Nephron progenitor cell (in vitro differentiated cells): ENCODE data around the gene C19orf81.
"Not testable (repeated sequence)": the region's sequence is repeated elsewhere in the genome, so short reads cannot be mapped to it uniquely, and the experiment has no call there.

ENCODE experiments used
- DNase-seq: peaks from one replicate; pipeline ENCODE4 v3.0.0; 2021
- H3K27ac Mint-ChIP-seq: 2 replicates; pipeline ENCODE4 v1.8.0; 2021; ENCODE audit warnings: mild to moderate bottlenecking, moderate library complexity, mixed read lengths
- H3K27me3 Mint-ChIP-seq: 2 replicates; pipeline ENCODE4 v1.8.0; 2021; ENCODE audit warnings: mild to moderate bottlenecking, low read depth, mixed read lengths; ENCODE audit not compliant: poor library complexity
- H3K36me3 Mint-ChIP-seq: 2 replicates; pipeline ENCODE4 v1.8.0; 2021; ENCODE audit warnings: low read depth, mixed read lengths
- H3K4me1 Mint-ChIP-seq: 2 replicates; pipeline ENCODE4 v1.8.0; 2021; ENCODE audit warnings: mixed read lengths
- H3K4me3 Mint-ChIP-seq: 2 replicates; pipeline ENCODE4 v1.8.0; 2021; ENCODE audit warnings: mild to moderate bottlenecking, moderate library complexity, mixed read lengths
- H3K9me3 Mint-ChIP-seq: 2 replicates; pipeline ENCODE4 v1.8.0; 2021; ENCODE audit warnings: mild to moderate bottlenecking, moderate library complexity, mixed read lengths
- CTCF ChIP-seq: fragments of 200-600 bp; sonication (generic); IDR thresholded peaks from 2 replicates; pipeline ENCODE4 v1.5.0; 2021; ENCODE audit warnings: antibody characterized with exemption

Gene C19orf81

GRCh38 chr19:50649433-50650391, at the start of gene C19orf81:
C19orf81 (plus strand) TSS chr19:50649445; CDS start chr19:50649445, 0 bp downstream.
- TF ChIP-seq CTCF: no peak
- H3K4me1 Mint-ChIP-seq: peaks cover 24% of the 10 kb centered on the region
- no peak within 1 kb of the TSS for H3K4me3 Mint-ChIP-seq
- peak; percentile 53 for DNase-seq
- peaks cover 35% of the 10 kb centered on the region for H3K27me3 Mint-ChIP-seq
- H3K9me3 Mint-ChIP-seq: peaks cover 4% of the 10 kb centered on the region
- no peaks in the 10 kb centered on the region for H3K36me3 Mint-ChIP-seq
- no peak within 1 kb of the TSS for H3K27ac Mint-ChIP-seq

- no peak for TF ChIP-seq CTCF
- Mint-ChIP-seq H3K27me3 (peaks cover 68% of the 10 kb centered on the region), H3K4me3 (no peak overlapping the region), H3K36me3 (no peaks in the 10 kb centered on the region), H3K9me3 (peaks cover 15% of the 10 kb centered on the region), H3K27ac (no peak overlapping the region), H3K4me1 (peaks cover 5% of the 10 kb centered on the region)
- DNase-seq: no peak
Measured at GRCh38 chr19:50601407-50602088, 47.7 kb upstream of the C19orf81 start.

- H3K4me1 Mint-ChIP-seq: peaks cover 5% of the 10 kb centered on the region
- H3K4me3 Mint-ChIP-seq: no peak overlapping the region
- H3K9me3 Mint-ChIP-seq: peaks cover 17% of the 10 kb centered on the region
- H3K27ac Mint-ChIP-seq: no peak overlapping the region
- H3K27me3 Mint-ChIP-seq: peaks cover 71% of the 10 kb centered on the region
- no peaks in the 10 kb centered on the region for H3K36me3 Mint-ChIP-seq
- no peak for TF ChIP-seq CTCF
- no peak for DNase-seq
Measured at GRCh38 chr19:50602089-50602422, 47.2 kb upstream of the C19orf81 start.

GRCh38 chr19:50602496-50602895, 46.7 kb upstream of the C19orf81 start:
- TF ChIP-seq CTCF: no peak
- H3K27ac Mint-ChIP-seq: no peak overlapping the region

GRCh38 chr19:50602935-50603334, 46.3 kb upstream of the C19orf81 start:
- Mint-ChIP-seq H3K27me3 (peaks cover 76% of the 10 kb centered on the region), H3K4me3 (no peak overlapping the region), H3K27ac (no peak overlapping the region), H3K36me3 (no peaks in the 10 kb centered on the region), H3K4me1 (peaks cover 5% of the 10 kb centered on the region), H3K9me3 (peaks cover 26% of the 10 kb centered on the region)
- TF ChIP-seq CTCF: no peak
- DNase-seq: no peak

More at GRCh38 chr19:50602496-50602895, 46.7 kb upstream of the C19orf81 start:
- peaks cover 21% of the 10 kb centered on the region for H3K9me3 Mint-ChIP-seq
- H3K36me3 Mint-ChIP-seq: no peaks in the 10 kb centered on the region
- peaks cover 75% of the 10 kb centered on the region for H3K27me3 Mint-ChIP-seq
- no peak for DNase-seq
- no peak overlapping the region for H3K4me3 Mint-ChIP-seq
- peaks cover 5% of the 10 kb centered on the region for H3K4me1 Mint-ChIP-seq

- not testable (repeated sequence) for H3K27ac Mint-ChIP-seq, H3K4me3 Mint-ChIP-seq, DNase-seq, H3K36me3 Mint-ChIP-seq
- peaks cover 10% of the 10 kb centered on the region for H3K4me1 Mint-ChIP-seq
- peaks cover 78% of the 10 kb centered on the region for H3K27me3 Mint-ChIP-seq
- H3K9me3 Mint-ChIP-seq: peaks cover 34% of the 10 kb centered on the region
Measured at GRCh38 chr19:50604264-50605073, 44.8 kb upstream of the C19orf81 start.
